ENCODE results near the gene ADAMTS4.
A peak's percentile ranks its signal among the peaks of the same experiment; 100 is the strongest.

ADAMTS4 gene

GRCh38 chr1:161198194-161198896, 509 bp downstream of the ADAMTS4 start:
- Mint-ChIP-seq H3K27ac (ENCODE audit: low read depth) (no peak overlapping the region), H3K4me3 (no peak overlapping the region), H3K27me3 (no peaks in the 10 kb centered on the region), H3K36me3 (ENCODE audit: insufficient read depth) (peaks cover 7% of the 10 kb centered on the region), H3K4me1 (peaks cover 52% of the 10 kb centered on the region), H3K9me3 (no peaks in the 10 kb centered on the region)
- ATAC-seq (replicated peaks; ENCODE audit: extremely low read depth, poor library complexity, severe bottlenecking) (no peak), DNase-seq (ENCODE audit: low spot score in 2 of 2) (no peak)

GRCh38 chr1:161197560-161198193, 1.2 kb downstream of the ADAMTS4 start:
- DNase-seq (ENCODE audit: low spot score in 2 of 2), result no peak
- ATAC-seq (replicated peaks; ENCODE audit: extremely low read depth, poor library complexity, severe bottlenecking), result no peak
- no peaks in the 10 kb centered on the region for H3K27me3 Mint-ChIP-seq
- peaks cover 7% of the 10 kb centered on the region for H3K36me3 Mint-ChIP-seq (ENCODE audit: insufficient read depth)
- no peak overlapping the region for H3K4me3 Mint-ChIP-seq
- H3K27ac Mint-ChIP-seq (ENCODE audit: low read depth), result no peak overlapping the region
- no peaks in the 10 kb centered on the region for H3K9me3 Mint-ChIP-seq
- peaks cover 55% of the 10 kb centered on the region for H3K4me1 Mint-ChIP-seq

GRCh38 chr1:161196521-161197451, 2.1 kb downstream of the ADAMTS4 start:
- H3K4me1 Mint-ChIP-seq, result peaks cover 57% of the 10 kb centered on the region
- H3K27ac Mint-ChIP-seq (ENCODE audit: low read depth), result no peak overlapping the region
- H3K9me3 Mint-ChIP-seq, result no peaks in the 10 kb centered on the region
- DNase-seq (ENCODE audit: low spot score in 2 of 2) (no peak), ATAC-seq (replicated peaks; ENCODE audit: extremely low read depth, poor library complexity, severe bottlenecking) (no peak)
- peaks cover 2% of the 10 kb centered on the region for H3K36me3 Mint-ChIP-seq (ENCODE audit: insufficient read depth)
- H3K4me3 Mint-ChIP-seq, result no peak overlapping the region
- no peaks in the 10 kb centered on the region for H3K27me3 Mint-ChIP-seq

- Mint-ChIP-seq H3K9me3 (no peaks in the 10 kb centered on the region), H3K36me3 (ENCODE audit: insufficient read depth) (peaks cover 2% of the 10 kb centered on the region), H3K27ac (ENCODE audit: low read depth) (no peak overlapping the region), H3K4me1 (peaks cover 52% of the 10 kb centered on the region), H3K27me3 (no peaks in the 10 kb centered on the region), H3K4me3 (no peak overlapping the region)
- DNase-seq (ENCODE audit: low spot score in 2 of 2) (no peak), ATAC-seq (replicated peaks; ENCODE audit: extremely low read depth, poor library complexity, severe bottlenecking) (no peak)
These were observed 2.7 kb downstream of the ADAMTS4 start for GRCh38 chr1:161196111-161196510.

- no peak for DNase-seq (ENCODE audit: low spot score in 2 of 2)
- no peaks in the 10 kb centered on the region for H3K27me3 Mint-ChIP-seq
- peaks cover 4% of the 10 kb centered on the region for H3K36me3 Mint-ChIP-seq (ENCODE audit: insufficient read depth)
- peaks cover 43% of the 10 kb centered on the region for H3K4me1 Mint-ChIP-seq
- ATAC-seq (replicated peaks; ENCODE audit: extremely low read depth, poor library complexity, severe bottlenecking), result peak; percentile 52
- H3K4me3 Mint-ChIP-seq, result peak overlapping the region; percentile 58
- H3K9me3 Mint-ChIP-seq, result no peaks in the 10 kb centered on the region
- peak overlapping the region; percentile 79 for H3K27ac Mint-ChIP-seq (ENCODE audit: low read depth)
These were observed 3.7 kb downstream of the ADAMTS4 start for GRCh38 chr1:161195171-161195570.

- Mint-ChIP-seq H3K27me3 (no peaks in the 10 kb centered on the region), H3K4me3 (no peak overlapping the region), H3K9me3 (no peaks in the 10 kb centered on the region), H3K27ac (ENCODE audit: low read depth) (peak overlapping the region; percentile 94), H3K4me1 (peaks cover 41% of the 10 kb centered on the region), H3K36me3 (ENCODE audit: insufficient read depth) (peaks cover 4% of the 10 kb centered on the region)
- ATAC-seq (replicated peaks; ENCODE audit: extremely low read depth, poor library complexity, severe bottlenecking), result no peak
- DNase-seq (ENCODE audit: low spot score in 2 of 2), result no peak
These were observed 5.2 kb downstream of the ADAMTS4 start for GRCh38 chr1:161193561-161194235.

GRCh38 chr1:161192476-161193465, 6.1 kb downstream of the ADAMTS4 start:
- peak overlapping the region; percentile 57 for H3K4me3 Mint-ChIP-seq

GRCh38 chr1:161191971-161192370, 6.9 kb downstream of the ADAMTS4 start:
- peaks cover 55% of the 10 kb centered on the region for H3K4me1 Mint-ChIP-seq

More at GRCh38 chr1:161192476-161193465, 6.1 kb downstream of the ADAMTS4 start:
- Mint-ChIP-seq H3K27me3 (no peaks in the 10 kb centered on the region), H3K36me3 (ENCODE audit: insufficient read depth) (peaks cover 4% of the 10 kb centered on the region), H3K27ac (ENCODE audit: low read depth) (peak overlapping the region; percentile 94), H3K4me1 (peaks cover 47% of the 10 kb centered on the region), H3K9me3 (no peaks in the 10 kb centered on the region)
- DNase-seq (ENCODE audit: low spot score in 2 of 2) (peak; percentile 51 to 56), ATAC-seq (replicated peaks; ENCODE audit: extremely low read depth, poor library complexity, severe bottlenecking) (peak; percentile 84)

GRCh38 chr1:161190962-161191521, 7.8 kb downstream of the ADAMTS4 start:
- no peak overlapping the region for H3K27ac Mint-ChIP-seq (ENCODE audit: low read depth)
- H3K4me3 Mint-ChIP-seq, result no peak overlapping the region
- no peaks in the 10 kb centered on the region for H3K27me3 Mint-ChIP-seq
- no peak for ATAC-seq (replicated peaks; ENCODE audit: extremely low read depth, poor library complexity, severe bottlenecking)
- peaks cover 61% of the 10 kb centered on the region for H3K4me1 Mint-ChIP-seq
- peaks cover 3% of the 10 kb centered on the region for H3K36me3 Mint-ChIP-seq (ENCODE audit: insufficient read depth)
- H3K9me3 Mint-ChIP-seq, result no peaks in the 10 kb centered on the region
- no peak for DNase-seq (ENCODE audit: low spot score in 2 of 2)

More at GRCh38 chr1:161191971-161192370, 6.9 kb downstream of the ADAMTS4 start:
- Mint-ChIP-seq H3K36me3 (ENCODE audit: insufficient read depth) (peaks cover 4% of the 10 kb centered on the region), H3K27me3 (no peaks in the 10 kb centered on the region), H3K27ac (ENCODE audit: low read depth) (peak overlapping the region; percentile 94), H3K4me3 (no peak overlapping the region), H3K9me3 (no peaks in the 10 kb centered on the region)
- no peak for DNase-seq (ENCODE audit: low spot score in 2 of 2)
- ATAC-seq (replicated peaks; ENCODE audit: extremely low read depth, poor library complexity, severe bottlenecking), result no peak

GRCh38 chr1:161189036-161189435, 9.8 kb downstream of the ADAMTS4 start:
- no peaks in the 10 kb centered on the region for H3K27me3 Mint-ChIP-seq
- peak overlapping the region; percentile 59 for H3K27ac Mint-ChIP-seq (ENCODE audit: low read depth)
- ATAC-seq (replicated peaks; ENCODE audit: extremely low read depth, poor library complexity, severe bottlenecking) (no peak), DNase-seq (ENCODE audit: low spot score in 2 of 2) (no peak)
- peaks cover 64% of the 10 kb centered on the region for H3K4me1 Mint-ChIP-seq
- no peak overlapping the region for H3K4me3 Mint-ChIP-seq
- no peaks in the 10 kb centered on the region for H3K9me3 Mint-ChIP-seq
- peaks cover 9% of the 10 kb centered on the region for H3K36me3 Mint-ChIP-seq (ENCODE audit: insufficient read depth)

- DNase-seq (ENCODE audit: low spot score in 2 of 2) (no peak), ATAC-seq (replicated peaks; ENCODE audit: extremely low read depth, poor library complexity, severe bottlenecking) (no peak)
- H3K27me3 Mint-ChIP-seq, result no peaks in the 10 kb centered on the region
- H3K36me3 Mint-ChIP-seq (ENCODE audit: insufficient read depth), result peaks cover 9% of the 10 kb centered on the region
- peak overlapping the region; percentile 59 for H3K27ac Mint-ChIP-seq (ENCODE audit: low read depth)
- H3K9me3 Mint-ChIP-seq, result no peaks in the 10 kb centered on the region
- H3K4me1 Mint-ChIP-seq, result peaks cover 70% of the 10 kb centered on the region
- H3K4me3 Mint-ChIP-seq, result no peak overlapping the region
These were observed 10.5 kb downstream of the ADAMTS4 start for GRCh38 chr1:161188381-161188780.

Measured in central memory CD8-positive, alpha-beta T cell (primary cell).